Uterus (tissue), 2 donors: ENCODE data around the gene CKAP2L.

Source experiments
- POLR2A ChIP-seq, 2 donors: fragments of 450-650 bp; IDR thresholded peaks; one replicate each; pipeline ENCODE4 v1.6.1; 2016; ENCODE audit warnings: antibody characterized with exemption in 2 of 2, mild to moderate bottlenecking in 1 of 2, moderate library complexity in 1 of 2
- TF ChIP-seq, protein P1 (sequence below), 4 experiments: fragments of 200-600 bp in 2 of 4; fragments of 450-650 bp in 2 of 4; sonication (generic) in 2 of 4; IDR thresholded peaks; one replicate each; pipeline ENCODE4 v1.5.1; 2016 to 2019; ENCODE audit warnings: antibody characterized with exemption in 4 of 4, mild to moderate bottlenecking in 2 of 4, moderate library complexity in 1 of 4

DNA sequence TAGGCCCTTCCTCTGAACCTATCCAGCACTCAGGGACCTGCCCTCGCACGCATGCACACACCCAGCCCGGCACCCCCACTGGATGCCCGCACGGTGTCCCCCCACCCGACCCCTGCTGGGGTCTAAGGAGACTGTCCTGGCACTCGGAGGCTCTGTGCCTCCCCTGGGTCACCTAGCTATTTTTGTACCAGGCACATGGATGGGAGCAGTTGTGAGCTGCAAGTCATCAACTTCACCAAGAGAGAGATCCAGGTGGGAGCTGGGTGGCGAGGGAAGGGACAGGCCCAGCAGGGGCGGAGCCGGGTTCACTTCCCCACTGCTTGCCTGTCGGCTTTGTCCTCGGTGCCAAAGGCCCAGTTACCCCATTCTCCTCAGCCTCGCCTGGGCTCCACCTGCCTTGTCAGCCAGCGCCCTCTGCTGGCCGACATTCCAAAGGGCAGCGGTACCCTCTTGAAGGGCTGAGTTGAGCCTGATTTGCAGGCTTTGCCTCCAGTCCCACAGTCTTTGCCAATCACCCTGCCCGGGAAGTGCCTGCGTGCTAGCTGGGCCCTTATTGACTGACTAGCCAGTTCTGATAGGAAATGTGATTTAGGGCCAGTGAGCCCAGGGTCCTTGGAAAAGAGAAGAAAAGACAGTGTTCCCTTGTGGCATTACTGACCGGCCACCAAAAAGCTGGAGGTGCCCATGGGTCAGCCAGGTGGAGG, 37.8 kb downstream of the CKAP2L start:
- TF ChIP-seq, protein P1, sequence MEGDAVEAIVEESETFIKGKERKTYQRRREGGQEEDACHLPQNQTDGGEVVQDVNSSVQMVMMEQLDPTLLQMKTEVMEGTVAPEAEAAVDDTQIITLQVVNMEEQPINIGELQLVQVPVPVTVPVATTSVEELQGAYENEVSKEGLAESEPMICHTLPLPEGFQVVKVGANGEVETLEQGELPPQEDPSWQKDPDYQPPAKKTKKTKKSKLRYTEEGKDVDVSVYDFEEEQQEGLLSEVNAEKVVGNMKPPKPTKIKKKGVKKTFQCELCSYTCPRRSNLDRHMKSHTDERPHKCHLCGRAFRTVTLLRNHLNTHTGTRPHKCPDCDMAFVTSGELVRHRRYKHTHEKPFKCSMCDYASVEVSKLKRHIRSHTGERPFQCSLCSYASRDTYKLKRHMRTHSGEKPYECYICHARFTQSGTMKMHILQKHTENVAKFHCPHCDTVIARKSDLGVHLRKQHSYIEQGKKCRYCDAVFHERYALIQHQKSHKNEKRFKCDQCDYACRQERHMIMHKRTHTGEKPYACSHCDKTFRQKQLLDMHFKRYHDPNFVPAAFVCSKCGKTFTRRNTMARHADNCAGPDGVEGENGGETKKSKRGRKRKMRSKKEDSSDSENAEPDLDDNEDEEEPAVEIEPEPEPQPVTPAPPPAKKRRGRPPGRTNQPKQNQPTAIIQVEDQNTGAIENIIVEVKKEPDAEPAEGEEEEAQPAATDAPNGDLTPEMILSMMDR (IDR thresholded peaks at IDR 0.05): peak; percentile 73 to 84 (median 75)
- TF ChIP-seq POLR2A (IDR thresholded peaks at IDR 0.05): no peak
